Measurements from ENCODE around the gene KREMEN1.

KREMEN1 gene

DNA sequence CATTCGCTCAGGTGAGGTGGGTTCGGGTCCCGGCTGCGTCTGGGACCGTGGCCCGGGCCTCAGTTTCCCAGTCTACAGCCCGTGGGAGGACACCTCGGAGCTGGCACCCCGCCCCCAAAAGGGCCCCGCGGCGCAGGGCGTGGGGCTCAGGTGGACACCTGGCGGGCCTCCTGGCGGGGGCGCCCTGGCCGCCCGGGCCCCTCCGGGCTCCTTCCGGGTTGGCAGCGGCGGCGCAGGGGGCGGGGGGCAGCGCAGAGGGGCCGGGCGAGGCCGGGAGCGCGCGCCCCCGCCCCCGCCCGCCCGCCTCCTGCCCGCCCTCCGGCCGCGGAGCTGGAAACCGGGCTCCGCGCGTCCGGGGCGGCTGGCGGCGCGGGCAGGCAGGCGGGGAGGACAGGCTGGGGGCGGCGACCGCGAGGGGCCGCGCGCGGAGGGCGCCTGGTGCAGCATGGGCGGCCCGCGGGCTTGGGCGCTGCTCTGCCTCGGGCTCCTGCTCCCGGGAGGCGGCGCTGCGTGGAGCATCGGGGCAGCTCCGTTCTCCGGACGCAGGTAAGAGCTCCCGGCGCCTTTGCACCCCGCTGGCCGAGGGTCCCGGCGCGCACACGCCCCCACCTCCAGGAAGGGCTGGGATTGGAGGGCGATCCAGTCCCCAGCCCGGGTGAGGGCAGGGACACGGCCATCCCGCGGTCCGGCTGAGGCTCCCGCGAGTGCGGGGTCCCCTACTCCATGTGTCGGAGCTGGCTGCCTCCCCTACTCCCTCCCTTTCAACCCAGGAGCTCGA lies 132.9 kb downstream of the KREMEN1 start, which contains the start of gene EMID1:
Gene EMID1 (plus strand): TSS at position 303 of the 778 bp plus-strand sequence. CDS start 143 bp downstream, at position 446.
- no peak for TF ChIP-seq GATA3 (IDR thresholded peaks at IDR 0.05; ENCODE audit: low read depth, low read length)
- TF ChIP-seq GATA2 (IDR thresholded peaks at IDR 0.05; ENCODE audit: low read depth, low read length) = no peak

DNA sequence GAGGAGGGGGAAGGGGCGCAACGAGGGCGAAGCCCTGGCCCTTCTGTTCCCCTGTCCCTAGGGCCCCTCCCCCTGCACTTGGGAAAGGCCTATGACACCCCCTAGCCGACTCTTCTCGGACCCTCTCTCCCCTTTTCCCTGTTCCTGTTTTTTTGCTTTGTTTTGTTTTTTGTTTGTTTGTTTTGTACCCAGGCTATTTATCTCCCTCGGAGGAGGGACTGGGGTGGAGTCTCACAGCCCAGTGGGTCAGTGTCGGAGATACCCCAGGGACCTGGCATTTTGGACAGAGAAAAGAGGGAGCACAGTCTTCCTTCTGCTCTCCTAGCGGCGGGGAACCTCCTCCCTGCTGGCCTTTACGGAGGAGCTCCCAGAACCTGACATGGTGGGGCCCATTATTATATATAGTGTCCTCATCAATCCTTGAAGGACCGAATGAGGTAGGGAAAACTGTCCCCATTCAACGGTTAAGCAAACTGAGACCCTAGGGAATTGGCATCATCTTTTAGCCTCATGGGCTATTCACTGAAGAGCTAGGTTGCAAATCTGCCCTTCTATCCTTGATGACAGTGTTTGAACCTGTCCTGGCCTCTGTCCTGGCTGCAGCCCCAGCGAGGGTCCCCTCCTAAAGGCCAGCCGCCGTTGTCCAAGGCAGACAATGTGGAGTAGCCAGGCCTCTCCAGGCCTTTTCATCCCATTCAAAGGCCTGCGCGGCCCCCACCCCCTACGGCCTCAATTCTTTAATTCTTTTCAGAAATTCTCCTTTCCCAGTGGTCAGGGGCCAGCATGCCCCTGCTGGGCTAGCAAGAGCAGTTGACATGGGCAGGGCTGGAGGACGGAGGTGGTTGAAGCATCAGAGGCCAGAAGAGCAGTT lies 133.8 kb downstream of the KREMEN1 start:
- TF ChIP-seq GATA2 (IDR thresholded peaks at IDR 0.05; ENCODE audit: low read depth, low read length) = no peak
- no peak for TF ChIP-seq GATA3 (IDR thresholded peaks at IDR 0.05; ENCODE audit: low read depth, low read length)

DNA sequence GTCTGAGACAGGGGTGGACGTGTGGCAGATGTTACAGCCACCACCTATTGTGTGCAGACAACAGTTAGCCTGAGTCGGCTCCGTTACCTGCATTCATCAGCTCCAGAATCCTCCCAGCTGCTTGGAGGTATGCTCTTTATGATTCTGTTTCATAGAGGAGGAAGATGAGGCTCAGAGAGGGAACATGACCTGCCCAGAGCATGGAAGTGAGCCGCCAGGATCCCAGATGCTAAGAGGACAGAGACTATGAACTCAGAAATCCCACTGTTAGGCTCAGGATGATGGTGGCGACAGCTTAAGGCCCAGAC lies 134.4 kb downstream of the KREMEN1 start:
- no peak for TF ChIP-seq GATA2 (IDR thresholded peaks at IDR 0.05; ENCODE audit: low read depth, low read length)
- no peak for TF ChIP-seq GATA3 (IDR thresholded peaks at IDR 0.05; ENCODE audit: low read depth, low read length)

DNA sequence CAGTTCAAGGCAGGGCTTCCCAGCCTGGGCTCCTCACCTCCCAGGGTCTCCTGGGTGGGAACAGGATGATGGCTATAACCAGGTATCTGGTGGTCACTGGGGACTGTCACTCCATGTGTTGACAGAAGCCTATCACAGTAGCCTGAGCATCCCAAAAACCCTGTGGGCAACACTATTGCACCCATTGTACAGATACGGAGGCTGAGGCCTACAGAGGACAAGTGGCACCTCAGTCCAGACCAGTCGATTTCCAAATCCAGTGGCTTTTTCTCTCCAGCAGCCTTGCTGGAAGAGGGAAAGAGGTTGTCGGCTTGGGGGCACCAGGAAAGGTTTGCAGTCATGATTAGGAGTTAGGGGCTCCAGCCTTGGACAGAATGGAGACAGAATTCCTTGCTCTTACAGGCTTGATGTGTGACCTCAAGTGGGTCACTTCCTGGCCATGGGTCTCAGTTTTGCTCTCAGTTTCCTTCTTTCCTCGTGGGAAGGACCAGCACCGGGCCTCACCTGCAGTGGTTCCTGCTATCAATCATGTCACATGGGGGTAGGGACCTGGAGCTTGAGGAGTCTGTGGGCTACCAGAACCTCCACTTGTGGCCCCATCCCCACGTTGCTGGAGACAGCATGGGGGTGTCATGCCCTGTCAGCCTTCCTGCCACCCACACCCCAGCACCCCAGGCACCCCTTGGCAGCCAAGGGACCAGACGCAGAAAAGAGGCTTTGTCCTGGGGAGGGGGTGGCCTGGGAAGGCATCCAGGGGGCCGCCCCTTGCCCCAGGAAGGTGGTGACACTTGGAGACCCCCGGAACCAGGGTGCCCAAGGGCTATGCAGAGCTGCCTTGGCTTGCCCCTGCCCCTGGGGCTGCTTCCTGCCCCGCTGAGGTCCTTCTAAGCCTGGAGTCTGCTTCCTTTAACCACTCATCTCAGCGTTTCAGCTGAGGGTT lies 135.0 kb downstream of the KREMEN1 start:
- no peak for TF ChIP-seq GATA2 (IDR thresholded peaks at IDR 0.05; ENCODE audit: low read depth, low read length)
- TF ChIP-seq GATA3 (IDR thresholded peaks at IDR 0.05; ENCODE audit: low read depth, low read length) = no peak

DNA sequence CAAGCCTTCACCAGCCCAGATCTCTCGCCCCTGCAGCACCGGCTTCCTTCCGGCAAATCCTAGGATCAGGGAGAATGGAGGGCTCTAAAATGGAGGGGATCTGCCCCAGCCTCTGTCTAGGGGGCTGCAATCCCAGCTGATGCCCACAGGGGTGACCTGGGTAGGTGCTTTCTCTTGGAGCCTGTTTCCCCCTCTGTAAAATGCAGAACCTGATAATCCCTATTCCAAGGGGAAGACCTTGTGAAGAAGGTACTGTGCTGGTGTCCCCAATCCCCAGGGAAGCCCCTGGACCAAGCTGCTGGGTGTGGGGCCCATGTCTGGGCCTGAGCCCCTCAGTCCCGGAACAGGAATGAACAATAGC lies 135.6 kb downstream of the KREMEN1 start:
- TF ChIP-seq GATA2 (IDR thresholded peaks at IDR 0.05; ENCODE audit: low read depth, low read length) = no peak
- no peak for TF ChIP-seq GATA3 (IDR thresholded peaks at IDR 0.05; ENCODE audit: low read depth, low read length)

DNA sequence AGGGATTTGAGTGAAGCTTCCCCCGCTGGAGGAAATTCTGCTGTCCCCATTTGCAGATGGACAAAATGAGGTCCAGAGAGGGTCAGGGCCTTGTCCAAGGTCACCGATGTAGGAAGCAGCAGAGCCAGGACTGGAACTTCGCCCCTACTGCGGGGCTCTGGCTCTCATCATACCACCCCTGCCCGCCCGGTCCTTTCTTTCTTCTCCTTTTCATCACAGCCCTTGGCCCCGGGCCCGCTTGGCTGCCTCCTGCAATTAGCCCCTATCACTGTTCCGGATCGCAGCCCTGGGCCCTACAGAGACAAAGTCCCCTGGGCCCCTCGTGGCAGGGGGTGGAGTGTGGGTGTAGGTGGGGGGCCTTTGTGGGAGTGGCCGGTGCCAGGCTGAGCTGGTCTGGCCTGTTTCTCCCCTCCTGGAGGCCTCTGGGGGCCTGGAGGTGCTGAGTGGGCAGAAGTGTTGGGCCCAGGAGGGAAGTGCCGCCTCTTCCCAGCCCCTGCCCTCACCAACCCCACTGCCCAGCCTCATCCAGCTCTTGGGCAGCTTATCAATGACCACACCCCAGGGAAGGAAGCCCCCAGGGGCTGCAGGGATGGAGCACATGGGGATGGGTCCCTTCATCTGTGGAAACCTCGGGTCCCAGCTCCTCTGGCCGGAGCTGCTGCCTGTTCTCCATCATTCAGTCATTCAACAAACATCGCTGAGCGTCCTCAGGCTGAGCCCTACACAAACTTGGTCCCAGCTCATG lies 136.2 kb downstream of the KREMEN1 start:
- TF ChIP-seq GATA3 (IDR thresholded peaks at IDR 0.05; ENCODE audit: low read depth, low read length) (no peak), GATA2 (IDR thresholded peaks at IDR 0.05; ENCODE audit: low read depth, low read length) (no peak)

DNA sequence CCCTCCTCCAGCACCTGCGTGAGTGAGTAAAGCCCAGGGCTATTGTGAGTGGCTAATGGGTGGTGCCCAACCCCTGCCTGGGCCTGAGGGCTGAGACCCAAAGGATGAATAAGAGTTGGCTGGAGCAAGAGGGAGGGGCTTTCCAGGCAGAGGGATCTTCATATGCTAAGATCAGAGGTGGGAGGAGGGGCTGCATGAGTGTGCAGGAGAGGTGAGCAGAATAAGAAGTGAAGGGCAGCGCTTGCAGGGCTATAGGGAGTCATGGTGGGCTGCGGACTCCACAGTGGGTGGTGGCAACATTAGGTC lies 136.7 kb downstream of the KREMEN1 start:
- TF ChIP-seq GATA2 (IDR thresholded peaks at IDR 0.05; ENCODE audit: low read depth, low read length) = no peak
- TF ChIP-seq GATA3 (IDR thresholded peaks at IDR 0.05; ENCODE audit: low read depth, low read length) = no peak

DNA sequence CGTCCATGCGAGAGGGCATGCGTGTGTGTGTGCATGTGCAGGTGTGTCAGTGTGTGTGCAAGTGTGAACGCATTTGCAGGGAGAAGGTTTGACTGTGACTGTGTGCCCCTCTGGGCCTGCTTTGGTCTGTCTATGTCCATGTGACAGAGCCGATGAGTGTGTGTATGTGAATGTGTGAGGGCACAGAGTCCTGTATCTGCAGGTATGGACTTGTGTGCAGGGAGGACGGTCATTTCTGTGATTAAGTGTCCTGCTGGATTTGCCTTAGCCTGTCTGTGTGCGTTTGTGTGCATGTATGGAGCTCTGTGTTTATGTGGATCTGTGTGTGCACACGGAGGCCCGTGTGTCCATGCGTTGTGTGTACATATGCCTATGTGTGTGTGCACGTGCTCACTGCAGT lies 138.2 kb downstream of the KREMEN1 start:
- TF ChIP-seq GATA2 (IDR thresholded peaks at IDR 0.05; ENCODE audit: low read depth, low read length) = no peak
- no peak for TF ChIP-seq GATA3 (IDR thresholded peaks at IDR 0.05; ENCODE audit: low read depth, low read length)

DNA sequence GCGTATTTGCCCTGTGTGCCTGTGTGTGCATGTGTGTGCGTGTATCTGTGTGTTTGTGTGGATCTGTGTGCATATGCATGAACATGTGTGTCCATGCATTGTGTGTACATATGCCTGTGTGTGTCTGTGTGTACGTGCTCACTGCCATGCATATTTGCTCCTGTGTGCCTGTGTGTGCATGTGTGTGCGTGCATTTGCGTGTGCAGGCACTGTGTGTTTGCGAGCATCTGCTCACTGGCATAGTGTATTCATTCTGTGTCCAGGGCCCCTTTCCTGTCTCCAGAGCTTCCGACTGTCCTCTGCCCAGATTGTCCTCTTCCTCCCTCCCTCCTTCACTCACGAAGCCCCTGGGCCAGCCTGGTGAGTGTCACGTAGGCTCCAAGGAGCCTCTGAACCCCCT lies 138.6 kb downstream of the KREMEN1 start:
- TF ChIP-seq GATA3 (IDR thresholded peaks at IDR 0.05; ENCODE audit: low read depth, low read length) (no peak), GATA2 (IDR thresholded peaks at IDR 0.05; ENCODE audit: low read depth, low read length) (no peak)

DNA sequence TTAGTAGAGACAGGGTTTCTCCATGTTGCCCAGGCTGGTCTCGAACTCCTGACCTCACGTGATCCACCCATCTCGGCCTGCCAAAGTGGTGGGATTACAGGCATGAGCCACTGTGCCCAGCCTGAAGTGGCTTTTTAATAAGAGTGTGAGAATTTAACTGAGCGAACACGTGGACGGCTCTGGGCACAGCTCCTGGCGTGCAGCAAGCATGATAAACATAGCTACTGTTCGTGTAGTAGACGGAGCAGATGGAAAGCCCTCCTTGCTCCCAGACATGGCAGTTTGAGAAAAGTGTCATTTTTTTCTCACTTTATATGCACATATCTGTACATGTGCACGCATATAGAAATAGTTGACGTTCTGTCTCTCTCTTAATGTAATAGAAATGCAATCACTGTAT lies 139.9 kb downstream of the KREMEN1 start:
- TF ChIP-seq GATA3 (IDR thresholded peaks at IDR 0.05; ENCODE audit: low read depth, low read length) (no peak), GATA2 (IDR thresholded peaks at IDR 0.05; ENCODE audit: low read depth, low read length) (no peak)

DNA sequence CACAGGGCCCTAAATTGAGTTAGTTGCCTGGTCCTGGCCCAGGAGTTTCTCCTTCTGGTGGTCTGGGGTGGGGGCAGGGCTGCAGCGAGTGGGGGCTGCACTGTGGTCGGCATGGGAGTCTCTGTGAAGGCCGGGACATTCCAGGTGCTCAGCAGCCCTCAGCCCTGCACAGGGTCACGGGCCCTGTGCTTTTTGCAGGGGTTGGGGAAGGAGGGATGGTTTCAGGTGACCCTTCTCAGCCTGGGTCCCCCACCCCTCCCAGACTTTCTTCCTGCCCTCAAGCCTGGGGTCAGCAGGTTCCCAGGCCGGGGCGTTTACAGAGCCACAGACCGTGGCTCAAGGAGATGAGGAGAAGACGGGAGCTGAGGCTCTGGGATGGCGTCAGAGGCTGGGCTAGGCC lies 140.7 kb downstream of the KREMEN1 start:
- TF ChIP-seq GATA2 (IDR thresholded peaks at IDR 0.05; ENCODE audit: low read depth, low read length) (no peak), GATA3 (IDR thresholded peaks at IDR 0.05; ENCODE audit: low read depth, low read length) (no peak)

DNA sequence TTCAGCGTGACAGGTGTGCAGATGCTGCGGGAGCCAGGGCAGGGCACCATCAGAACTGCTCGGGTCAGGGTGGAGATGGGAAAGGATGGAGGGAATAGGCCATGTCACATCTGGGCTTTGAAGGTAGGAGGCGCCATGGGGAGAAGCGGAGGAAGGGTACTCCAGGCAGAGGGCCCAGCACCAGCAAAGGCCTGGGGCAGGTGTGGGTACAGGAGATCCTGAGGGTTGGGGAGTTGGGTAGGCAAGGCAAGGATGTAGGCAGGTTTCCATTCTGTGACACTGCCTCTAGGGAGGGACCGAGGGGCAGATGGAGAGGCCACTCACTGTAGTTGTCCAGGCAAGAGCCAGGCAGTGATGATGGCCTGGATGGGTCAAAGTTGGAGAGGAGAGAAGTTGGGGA lies 141.4 kb downstream of the KREMEN1 start:
- TF ChIP-seq GATA3 (IDR thresholded peaks at IDR 0.05; ENCODE audit: low read depth, low read length) = no peak
- no peak for TF ChIP-seq GATA2 (IDR thresholded peaks at IDR 0.05; ENCODE audit: low read depth, low read length)

DNA sequence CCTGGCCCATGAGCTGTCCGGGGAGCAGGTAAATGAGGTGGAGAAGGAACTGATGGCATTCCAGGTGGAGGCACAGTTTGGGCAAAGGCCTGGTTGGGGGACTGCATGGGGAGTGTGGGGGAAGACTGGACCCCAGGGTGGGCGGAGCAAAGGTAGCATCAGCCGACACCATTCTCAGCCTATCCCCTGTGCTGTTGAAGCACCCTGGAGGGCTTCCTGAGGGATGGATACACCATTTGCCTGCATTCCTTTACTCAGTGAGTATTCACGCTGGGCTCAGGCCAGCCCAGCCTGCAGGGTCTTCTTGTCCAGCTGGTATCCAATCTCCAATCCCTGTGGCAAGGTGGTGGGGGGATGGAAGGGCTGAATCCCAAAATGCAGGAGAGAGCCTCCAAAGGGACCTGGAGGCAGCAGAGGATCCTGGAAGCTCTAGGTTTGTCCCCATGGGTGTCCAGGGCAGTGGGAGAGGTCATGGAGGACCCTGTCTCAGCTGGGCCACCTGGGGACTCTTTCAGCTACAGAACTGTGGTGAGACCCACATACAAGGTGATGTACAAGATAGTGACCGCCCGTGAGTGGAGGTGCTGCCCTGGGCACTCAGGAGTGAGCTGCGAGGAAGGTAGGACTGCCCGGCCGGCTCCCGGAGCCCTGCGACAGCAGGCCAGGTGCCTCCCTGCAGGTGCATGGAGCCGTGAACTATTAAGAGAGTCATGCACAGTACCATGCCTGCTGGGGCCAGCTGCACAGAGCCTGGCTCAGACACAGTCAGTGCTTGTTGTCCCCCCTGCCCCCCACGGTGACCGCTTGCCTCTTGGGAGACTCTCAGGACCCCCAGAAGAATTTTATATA lies 142.4 kb downstream of the KREMEN1 start:
- no peak for TF ChIP-seq GATA2 (IDR thresholded peaks at IDR 0.05; ENCODE audit: low read depth, low read length)
- TF ChIP-seq GATA3 (IDR thresholded peaks at IDR 0.05; ENCODE audit: low read depth, low read length) = no peak

Data from SH-SY5Y (cell line).